Measurements from ENCODE around the gene RASAL1. TPM values are rescaled to one million over a fixed set of nuclear protein-coding genes. Genes with fewer than 3 reads are reported as not detected.

Gene RASAL1
- total and polyA plus RNA-seq, 2 donors (not counting 1 experiment from before 2014, with no cell fraction given), result 0.10 to 11.0 TPM

GRCh38 chr12:113130457-113131135, 5.0 kb downstream of the RASAL1 start:
- H2AFZ ChIP-seq (ENCODE audit: insufficient read depth, low read depth, low read length, poor library complexity, severe bottlenecking), result no peak overlapping the region
- H3K4me3 Mint-ChIP-seq, result peak overlapping the region; percentile 42
- peaks cover 0 to 12% (median 3%) of the 10 kb centered on the region in 4 experiments for H3K27me3 ChIP-seq (replicated peaks in 1 of 4; ENCODE audit: control extremely low read depth in 1 of 4, control insufficient read depth in 3 of 4, insufficient read depth in 4 of 4, low read length in 3 of 4)
- H3K27me3 Mint-ChIP-seq, result no peaks in the 10 kb centered on the region
- H3K27ac Mint-ChIP-seq, result peak overlapping the region; percentile 37
- H3K4me3 ChIP-seq (ENCODE audit: control extremely low read depth in 1 of 5, extremely low read depth in 1 of 5, insufficient read depth in 1 of 5, low read depth in 2 of 5, low read length in 4 of 5), result no peak overlapping the region
- ChIA-PET POLR2A (interaction anchor here (0.7 to 1.2 kb wide), 3 partner anchors 24 to 43 kb away, joined by 3 read pairs; no protein-coding TSS in a partner anchor), CTCF (interaction anchor here (0.6 to 3.7 kb wide), 5 partner anchors 19 to 79 kb away, joined by 3 to 26 read pairs (median 4); partner anchors contain the start of gene CFAP73)
- intact Hi-C loops (cut with micrococcal nuclease), result loop anchor here (2.0 to 5.0 kb wide), 2 partner anchors 38 to 44 kb away; no protein-coding TSS in a partner anchor
- H3K4me1 Mint-ChIP-seq, result peaks cover 35% of the 10 kb centered on the region
- no peaks in the 10 kb centered on the region for H3K36me3 ChIP-seq (replicated peaks in 1 of 2; ENCODE audit: control extremely low read depth in 1 of 2, control insufficient read depth in 1 of 2, extremely low read depth in 1 of 2, insufficient read depth in 2 of 2, low read length in 1 of 2)
- DNase-seq (peak; percentile 73), ATAC-seq (ENCODE audit: low read depth) (peak; percentile 96)
- no peak overlapping the region for H3K9ac ChIP-seq (ENCODE audit: low read length)
- no peaks in the 10 kb centered on the region for H3K79me2 ChIP-seq (ENCODE audit: control insufficient read depth, insufficient read depth, low read length)
- TF ChIP-seq CTCF (IDR thresholded peaks at IDR 0.05) (no peak), EZH2 (IDR thresholded peaks at IDR 0.05; ENCODE audit: borderline replicate concordance, insufficient read depth, low read depth, low read length, poor library complexity, severe bottlenecking) (no peak)
- H3K9me3 ChIP-seq (ENCODE audit: control extremely low read depth in 1 of 3, control insufficient read depth in 2 of 3, insufficient read depth in 1 of 3, low read length in 2 of 3), result no peaks in the 10 kb centered on the region
- WGBS (ENCODE audit: insufficient coverage), result 32% methylated on average over 10 of the region's 18 CpGs
- no peak overlapping the region for H3K27ac ChIP-seq (ENCODE audit: low read length in 2 of 2)
- peak overlapping the region; percentile 46 for H3K4me2 ChIP-seq (replicated peaks; ENCODE audit: low read depth, low read length, poor library complexity, severe bottlenecking)
- no peaks in the 10 kb centered on the region for H3K9me3 Mint-ChIP-seq (ENCODE audit: insufficient read depth)
- peaks cover 22 to 27% of the 10 kb centered on the region in 2 donors for H3K4me1 ChIP-seq (ENCODE audit: control insufficient read depth in 2 of 2, insufficient read depth in 2 of 2, low read length in 2 of 2)
- H4K20me1 ChIP-seq (ENCODE audit: control insufficient read depth, insufficient read depth, low read length, poor library complexity, severe bottlenecking), result no peaks in the 10 kb centered on the region
